Activated CD8-positive, alpha-beta memory T cell treated with anti-CD3 and anti-CD28 coated beads, Interleukin-2, amount 50 U/mL, for 1 hour (primary cell): Measurements from ENCODE around the gene MEG3.

Experiments used
- DNase-seq: peaks from one replicate; pipeline ENCODE4 v3.0.0-alpha.2; 2020; ENCODE audit errors: extremely low read depth

MEG3 gene

GRCh38 chr14:100846309-100846859, 20.5 kb downstream of the MEG3 start:
- no peak for DNase-seq

- no peak for DNase-seq
These were observed 23.3 kb downstream of the MEG3 start for GRCh38 chr14:100849115-100849781.

GRCh38 chr14:100850841-100851585, 25.1 kb downstream of the MEG3 start:
- DNase-seq, result peak; percentile 28

- no peak for DNase-seq
These were observed 25.6 kb downstream of the MEG3 start for GRCh38 chr14:100851586-100851916.

- no peak for DNase-seq
These were observed 26.2 kb downstream of the MEG3 start for GRCh38 chr14:100851946-100852620.

GRCh38 chr14:100854435-100854834, 28.5 kb downstream of the MEG3 start:
- DNase-seq, result no peak

- DNase-seq, result no peak
These were observed 29.5 kb downstream of the MEG3 start for GRCh38 chr14:100855256-100855930.

GRCh38 chr14:100856056-100856950, 30.4 kb downstream of the MEG3 start:
- DNase-seq, result no peak

- DNase-seq, result no peak
These were observed 31.5 kb downstream of the MEG3 start for GRCh38 chr14:100857233-100857922.

GRCh38 chr14:100857923-100858837, 32.3 kb downstream of the MEG3 start:
- DNase-seq, result no peak

- no peak for DNase-seq
These were observed 32.9 kb downstream of the MEG3 start for GRCh38 chr14:100858838-100859220.

- DNase-seq, result no peak
These were observed 33.9 kb downstream of the MEG3 start for GRCh38 chr14:100859781-100860180.

- DNase-seq, result no peak
These were observed 34.8 kb downstream of the MEG3 start for GRCh38 chr14:100860556-100861187.

GRCh38 chr14:100861188-100861936, 35.4 kb downstream of the MEG3 start:
- no peak for DNase-seq

GRCh38 chr14:100861937-100862247, 36.0 kb downstream of the MEG3 start:
- no peak for DNase-seq

- no peak for DNase-seq
These were observed 36.4 kb downstream of the MEG3 start for GRCh38 chr14:100862277-100862676.

GRCh38 chr14:100862793-100863192, 36.9 kb downstream of the MEG3 start:
- DNase-seq, result no peak

- no peak for DNase-seq
These were observed 38.3 kb downstream of the MEG3 start for GRCh38 chr14:100864206-100864605.
